GM13977 (cell line): Measurements from ENCODE around the gene INMT.

Source experiments
- DNase-seq: peaks from one replicate; pipeline ENCODE4 v3.0.0; 2012; ENCODE audit warnings: low spot score
- CTCF ChIP-seq: IDR thresholded peaks from 2 replicates; pipeline ENCODE4 v1.5.1; 2012; ENCODE audit warnings: mild to moderate bottlenecking, control low read depth; ENCODE audit not compliant: insufficient read depth; ENCODE audit errors: extremely low read depth, missing control alignments
- in situ Hi-C: fragments of 300-500 bp; cut with MboI; formaldehyde crosslinking; loops from one replicate; pipeline ENCODE4 v1.12.0; 2022; ENCODE audit warnings: low sequenced_read_pairs, low pct_unique_long_range_greater_than_20kb, mixed read lengths, inconsistent platforms; ENCODE audit not compliant: unreplicated experiment

INMT gene

GRCh38 chr7:30775992-30776391 lies 24.1 kb downstream of the INMT start:
- no peak for DNase-seq
- no peak for TF ChIP-seq CTCF
- in situ Hi-C loops = no loop called here

- no peak for TF ChIP-seq CTCF
- in situ Hi-C loops = no loop called here
- no peak for DNase-seq
These were observed 25.0 kb downstream of the INMT start for GRCh38 chr7:30776971-30777370.

GRCh38 chr7:30778255-30779025 lies 26.5 kb downstream of the INMT start:
- no peak for TF ChIP-seq CTCF
- DNase-seq = no peak
- in situ Hi-C loops = no loop called here

GRCh38 chr7:30779574-30779973 lies 27.6 kb downstream of the INMT start:
- in situ Hi-C loops = no loop called here
- DNase-seq = no peak
- TF ChIP-seq CTCF = no peak

GRCh38 chr7:30780941-30781340 lies 29.0 kb downstream of the INMT start:
- TF ChIP-seq CTCF = no peak
- in situ Hi-C loops = no loop called here
- DNase-seq = no peak

- in situ Hi-C loops = no loop called here
- TF ChIP-seq CTCF = no peak
- no peak for DNase-seq
These were observed 30.8 kb downstream of the INMT start for GRCh38 chr7:30782690-30783089.
